SIG-M5 treated with dmso at 0.1 percent for 504 hours (cell line): Measurements from ENCODE around the gene FSTL3.
"Not testable (repeated sequence)": the region's sequence is repeated elsewhere in the genome, so short reads cannot be mapped to it uniquely, and the experiment has no call there.

Experiments
- DNase-seq: peaks from one replicate; lab custom pipeline; 2025; ENCODE audit not compliant: unreplicated experiment; lab: John Stamatoyannopoulos, UW

Gene FSTL3

DNA sequence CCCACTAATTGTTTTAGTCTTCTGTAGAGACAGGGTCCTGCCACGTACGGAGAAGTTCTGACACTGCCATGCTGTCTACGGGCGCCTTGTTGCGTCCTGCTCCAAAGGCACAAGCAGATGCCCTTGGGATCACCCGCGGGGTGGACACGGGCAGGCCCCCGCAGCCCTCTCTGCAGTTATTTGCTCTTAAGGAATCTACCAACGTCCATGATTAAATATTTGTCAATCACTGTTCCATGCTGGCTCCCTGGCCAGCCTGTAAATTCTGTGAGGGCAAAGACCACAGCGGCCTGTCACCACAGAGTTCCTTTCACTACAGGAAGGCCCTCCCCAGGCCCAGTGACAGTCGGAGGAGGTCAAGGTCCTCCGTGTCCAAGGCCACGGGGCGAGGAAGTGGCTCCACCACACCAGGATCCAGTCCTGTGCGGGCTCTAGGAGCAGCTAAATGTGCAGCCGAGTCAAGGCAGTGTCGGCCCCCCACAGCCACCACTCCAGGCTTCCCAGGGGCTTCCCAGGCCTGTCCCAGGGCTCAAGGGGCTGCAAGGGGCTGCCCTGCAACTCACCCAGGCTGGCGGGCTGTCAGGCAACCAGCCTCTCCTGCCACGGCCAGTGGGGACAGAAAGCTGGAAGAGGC is 15.3 kb upstream of the FSTL3 start:
- no peak for DNase-seq

DNA sequence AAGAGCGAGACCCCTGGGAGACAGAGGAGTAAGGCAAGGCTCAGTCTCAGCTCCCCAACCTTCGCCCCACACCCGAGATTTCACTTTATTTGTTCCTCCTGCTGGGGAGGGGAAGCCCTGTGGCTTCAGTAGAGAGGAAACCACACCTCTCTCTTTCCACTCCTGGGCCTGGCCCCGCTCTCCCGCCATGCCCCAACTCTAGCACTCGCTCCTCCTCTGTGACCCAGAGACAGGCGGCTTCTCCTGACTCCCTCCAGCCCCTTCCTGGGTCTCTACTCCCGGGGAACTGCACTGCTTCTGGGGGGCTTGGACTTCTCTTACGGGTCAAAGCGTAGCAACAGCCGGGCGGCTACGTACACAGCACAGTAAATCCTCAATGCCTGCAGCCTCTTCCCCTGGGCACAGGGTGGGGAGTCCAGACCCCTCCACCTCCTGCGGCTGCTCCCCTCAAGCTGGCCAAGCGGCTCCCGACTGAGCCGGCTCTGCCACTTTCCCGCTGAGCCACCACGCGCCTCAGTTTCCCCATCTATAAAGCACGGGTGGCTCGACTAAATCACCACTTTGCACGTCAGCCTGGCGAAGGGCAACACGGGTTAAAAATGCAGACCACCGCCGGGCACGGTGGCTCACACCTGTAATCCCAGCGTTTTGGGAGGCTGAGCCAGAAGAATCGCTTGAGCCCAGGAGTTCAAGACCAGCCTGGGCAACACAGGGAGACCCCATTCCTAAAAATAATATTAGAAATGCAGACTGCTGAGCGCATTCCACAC is 14.6 kb upstream of the FSTL3 start:
- peak; percentile 65 for DNase-seq

- DNase-seq: peak; percentile 39
These were observed 13.8 kb upstream of the FSTL3 start for GRCh38 chr19:662207-662961.

DNA sequence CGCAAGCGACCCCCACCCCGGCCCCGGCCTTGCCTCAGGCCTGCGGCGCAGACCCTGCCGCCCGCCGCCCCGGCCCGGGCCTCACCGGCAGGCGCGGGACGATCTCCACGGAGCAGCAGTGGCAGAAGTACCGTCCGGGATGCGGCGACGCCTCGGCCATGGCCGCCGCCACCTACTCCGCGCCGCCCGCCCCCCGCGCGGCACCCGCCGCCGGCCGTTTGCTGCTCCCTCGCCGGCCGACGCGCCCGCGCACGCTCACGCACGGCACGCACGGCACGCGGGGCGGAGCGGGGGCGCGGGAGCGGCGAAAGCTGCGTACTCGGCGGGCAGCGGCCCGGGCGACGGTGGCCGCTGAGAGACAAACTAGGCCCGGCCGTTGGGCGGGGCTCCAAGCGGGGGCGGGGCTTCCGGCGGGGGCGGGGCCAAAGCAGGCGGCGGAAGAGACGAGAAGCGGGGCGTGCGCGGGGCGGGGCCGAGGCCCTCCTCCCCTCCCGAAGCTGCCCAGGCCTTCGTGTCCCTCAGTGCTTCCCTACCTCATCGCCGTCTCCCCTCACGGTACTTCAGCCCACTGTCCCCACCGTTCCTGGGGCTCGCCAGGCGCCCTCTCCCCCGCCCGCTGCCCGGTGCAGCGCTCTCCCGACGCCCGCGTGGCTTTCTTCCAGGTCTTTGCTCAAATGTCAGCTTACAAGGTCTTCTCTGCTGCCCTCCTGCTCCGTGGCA is 13.1 kb upstream of the FSTL3 start, which contains the start of gene RNF126:
Gene RNF126 (minus strand): TSS at position 253 of the 720 bp plus-strand sequence. CDS start 93 bp downstream, at position 160.
- peak; percentile 80 for DNase-seq

- no peak for DNase-seq
These were observed 12.5 kb upstream of the FSTL3 start for GRCh38 chr19:663682-664117.

- DNase-seq: peak; percentile 70
These were observed 11.2 kb upstream of the FSTL3 start for GRCh38 chr19:664913-665443.

- not testable (repeated sequence) for DNase-seq
These were observed 9.1 kb upstream of the FSTL3 start for GRCh38 chr19:666985-667573.

DNA sequence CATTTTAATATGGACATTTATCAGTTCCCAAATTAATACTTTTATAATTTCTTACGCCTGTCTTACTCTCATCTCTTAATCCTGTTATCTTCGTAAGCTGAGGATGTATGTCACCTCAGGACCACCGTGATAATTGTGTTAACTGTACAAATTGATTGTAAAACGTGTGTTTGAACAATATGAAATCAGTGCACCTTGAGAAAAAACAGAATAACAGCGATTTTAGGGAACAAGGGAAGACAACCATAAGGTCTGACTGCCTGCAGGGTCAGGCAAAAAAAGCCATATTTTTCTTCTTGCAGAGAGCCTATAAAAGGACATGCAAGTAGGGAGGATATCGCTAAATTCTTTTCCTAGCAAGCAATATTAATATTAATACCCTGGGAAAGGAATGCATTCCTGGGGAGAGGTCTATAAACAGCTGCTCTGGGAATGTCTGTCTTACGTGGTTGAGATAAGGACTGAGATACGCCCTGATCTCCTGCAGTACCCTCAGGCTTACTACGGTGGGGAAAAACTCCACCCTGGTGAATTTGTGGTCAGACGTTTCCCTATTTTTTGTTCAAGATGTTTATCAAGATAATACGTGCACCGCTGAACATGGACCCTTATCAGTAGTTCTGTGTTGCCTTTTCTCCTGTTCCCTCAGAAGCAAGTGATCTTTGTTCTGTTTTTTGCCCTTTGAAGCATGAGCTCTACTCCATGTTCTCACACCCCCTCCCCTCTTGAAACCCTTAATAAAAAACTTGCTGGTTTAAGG is 7.3 kb upstream of the FSTL3 start:
- DNase-seq: not testable (repeated sequence)

- DNase-seq: no peak
These were observed 5.5 kb upstream of the FSTL3 start for GRCh38 chr19:670609-671075.

- no peak for DNase-seq
These were observed 1.7 kb upstream of the FSTL3 start for GRCh38 chr19:674282-675151.

DNA sequence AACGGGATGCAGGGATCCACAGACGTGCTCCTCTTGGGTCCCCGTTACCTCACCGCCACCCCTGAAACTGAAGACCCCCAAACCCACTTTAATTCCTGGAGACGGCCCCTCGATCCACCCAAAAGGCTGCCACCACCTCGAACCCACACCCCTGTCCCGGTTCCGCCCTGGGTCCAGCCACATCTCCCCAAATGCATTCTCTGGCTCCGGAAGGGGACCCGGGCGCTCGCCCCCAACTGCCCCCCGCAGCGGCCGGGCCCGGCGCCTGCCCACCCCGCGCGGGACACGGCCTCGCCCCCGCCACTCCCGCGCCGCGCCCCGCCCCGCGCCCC is 219 bp upstream of the FSTL3 start:
- DNase-seq: no peak

- no peak for DNase-seq
These were observed 1.0 kb downstream of the FSTL3 start for GRCh38 chr19:677201-677600.

- DNase-seq: no peak
These were observed 1.6 kb downstream of the FSTL3 start for GRCh38 chr19:677601-678436.

- DNase-seq: no peak
These were observed 2.7 kb downstream of the FSTL3 start for GRCh38 chr19:678791-679388.

- no peak for DNase-seq
These were observed 3.5 kb downstream of the FSTL3 start for GRCh38 chr19:679418-680286.

- DNase-seq: peak; percentile 94
These were observed 4.3 kb downstream of the FSTL3 start for GRCh38 chr19:680287-681028.
